Cardiac muscle cell (in vitro differentiated cells and primary cell): Measurements from ENCODE around the gene ZNF143. TPM values are rescaled to one million over a fixed set of nuclear protein-coding genes. Genes with fewer than 3 reads are reported as not detected.

Source experiments
- DNase-seq, 2 donors: peaks; one replicate each; pipeline versions ENCODE4 v3.0.0 to v3.0.0-alpha.2; 2010 to 2017; ENCODE audit warnings: low read depth in 1 of 2, low spot score in 1 of 2
- H3K27ac ChIP-seq: fragments of 200-600 bp; sonication (generic); 2 replicates; pipeline ENCODE4 v1.5.1; 2016
- H3K27me3 ChIP-seq: fragments of 200-600 bp; sonication (generic); 2 replicates; pipeline ENCODE4 v1.6.0; 2016; ENCODE audit warnings: control low read depth
- H3K36me3 ChIP-seq: fragments of 200-600 bp; sonication (generic); 2 replicates; pipeline ENCODE4 v1.5.1; 2016; ENCODE audit warnings: control low read depth
- H3K4me1 ChIP-seq: fragments of 200-600 bp; sonication (generic); 2 replicates; pipeline ENCODE4 v1.8.1; 2017; ENCODE audit warnings: low read depth, mild to moderate bottlenecking, mixed run types
- H3K4me3 ChIP-seq: fragments of 200-600 bp; sonication (generic); 2 replicates; pipeline ENCODE4 v1.5.1; 2016; ENCODE audit warnings: mild to moderate bottlenecking
- H3K9me3 ChIP-seq: fragments of 200-600 bp; sonication (generic); 2 replicates; pipeline ENCODE4 v1.5.1; 2017; ENCODE audit warnings: low read depth, mild to moderate bottlenecking, control low read depth
- CTCF ChIP-seq: IDR thresholded peaks from 2 replicates; pipeline ENCODE4 v1.5.1; 2012; ENCODE audit warnings: low read depth, mild to moderate bottlenecking, low read length
- polyA plus RNA-seq: library from polyadenylated mRNA; unstranded; fragments of >200 nt; fragmentation: Nextera tagmentation; extraction: Ambion mirVana; gene quantifications from 2 replicates; pipeline ENCODE4 v1.2.1, GENCODE V29; 2016
- total RNA-seq: library from RNA; depleted of rRNA; stranded (reverse); fragments of >200 nt; gene quantifications from 2 replicates; pipeline ENCODE4 v1.2.3, GENCODE V29; 2016

ZNF143 gene
- total and polyA plus RNA-seq, 2 experiments from 2014 or later = 28.7 to 73.7 TPM

- peaks cover 24% of the 10 kb centered on the region for H3K36me3 ChIP-seq
- H3K27ac ChIP-seq = no peak overlapping the region
- H3K27me3 ChIP-seq = no peaks in the 10 kb centered on the region
- no peak for DNase-seq
- TF ChIP-seq CTCF = no peak
- no peak overlapping the region for H3K4me3 ChIP-seq
- no peaks in the 10 kb centered on the region for H3K4me1 ChIP-seq
- no peaks in the 10 kb centered on the region for H3K9me3 ChIP-seq
These were observed 29.6 kb downstream of the ZNF143 start for GRCh38 chr11:9490376-9490775.

- Histone ChIP-seq H3K4me3 (no peak overlapping the region), H3K9me3 (no peaks in the 10 kb centered on the region), H3K27me3 (no peaks in the 10 kb centered on the region), H3K27ac (no peak overlapping the region), H3K4me1 (no peaks in the 10 kb centered on the region), H3K36me3 (peaks cover 33% of the 10 kb centered on the region)
- no peak for TF ChIP-seq CTCF
- no peak for DNase-seq
These were observed 32.7 kb downstream of the ZNF143 start for GRCh38 chr11:9493492-9493891.

- no peak for TF ChIP-seq CTCF
- H3K27me3 ChIP-seq = no peaks in the 10 kb centered on the region
- H3K9me3 ChIP-seq = no peaks in the 10 kb centered on the region
- no peak overlapping the region for H3K27ac ChIP-seq
- no peak for DNase-seq
- H3K4me3 ChIP-seq = no peak overlapping the region
- H3K36me3 ChIP-seq = peaks cover 41% of the 10 kb centered on the region
- no peaks in the 10 kb centered on the region for H3K4me1 ChIP-seq
These were observed 33.5 kb downstream of the ZNF143 start for GRCh38 chr11:9494316-9494715.

- peaks cover 38% of the 10 kb centered on the region for H3K36me3 ChIP-seq
- no peaks in the 10 kb centered on the region for H3K27me3 ChIP-seq
- TF ChIP-seq CTCF = no peak
- H3K9me3 ChIP-seq = no peaks in the 10 kb centered on the region
- H3K27ac ChIP-seq = no peak overlapping the region
- no peak for DNase-seq
- no peaks in the 10 kb centered on the region for H3K4me1 ChIP-seq
- H3K4me3 ChIP-seq = no peak overlapping the region
These were observed 35.1 kb downstream of the ZNF143 start for GRCh38 chr11:9495803-9496514.

GRCh38 chr11:9498457-9499078, 37.8 kb downstream of the ZNF143 start:
- H3K9me3 ChIP-seq = no peaks in the 10 kb centered on the region
- no peak for TF ChIP-seq CTCF
- H3K27me3 ChIP-seq = no peaks in the 10 kb centered on the region
- H3K4me1 ChIP-seq = no peaks in the 10 kb centered on the region
- peaks cover 48% of the 10 kb centered on the region for H3K36me3 ChIP-seq
- H3K4me3 ChIP-seq = no peak overlapping the region
- no peak overlapping the region for H3K27ac ChIP-seq
- no peak for DNase-seq
